ENCODE results near the gene HIVEP3. TPM values are rescaled to one million over a fixed set of nuclear protein-coding genes. Genes with fewer than 3 reads are reported as not detected.

The HIVEP3 gene
- total and polyA plus RNA-seq, 2 of the 13 experiments (the other 11 are each of a cell fraction or from before 2014, with no cell fraction given), result 0.05 TPM; not detected in 1

DNA sequence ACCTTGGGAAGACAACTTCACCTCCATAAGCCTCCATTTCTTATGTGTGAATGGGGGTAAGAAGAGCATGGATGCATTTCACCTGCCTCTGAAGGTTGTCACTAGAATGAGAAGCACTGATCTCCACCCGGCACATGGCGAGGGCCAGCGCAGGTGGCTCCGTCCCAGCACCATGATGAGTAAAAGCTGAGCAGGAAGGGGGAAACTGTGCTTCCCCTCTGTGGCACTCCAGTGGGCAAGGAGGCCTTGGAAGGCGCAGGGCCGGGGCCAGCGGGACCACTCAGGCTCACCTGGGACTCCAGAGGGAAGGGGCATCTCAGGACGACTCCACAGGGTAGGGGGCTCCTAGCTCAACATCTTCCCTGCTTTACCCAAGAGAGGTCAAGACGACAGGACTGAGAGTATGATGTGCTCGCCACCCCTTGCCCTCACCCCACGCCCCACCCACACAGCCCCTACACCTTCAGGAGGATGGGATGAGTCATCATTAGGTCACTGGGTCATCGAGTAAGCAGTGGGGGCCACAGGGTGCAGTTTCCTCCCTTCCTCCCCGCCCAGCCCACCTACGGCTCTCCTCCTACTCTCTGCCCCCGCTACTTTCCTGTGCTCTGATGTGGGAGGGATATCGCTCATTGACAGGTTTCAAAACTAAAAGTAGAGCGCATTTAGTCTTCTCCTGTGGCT, 112.1 kb downstream of the HIVEP3 start (continued):
- TF ChIP-seq, protein P1, sequence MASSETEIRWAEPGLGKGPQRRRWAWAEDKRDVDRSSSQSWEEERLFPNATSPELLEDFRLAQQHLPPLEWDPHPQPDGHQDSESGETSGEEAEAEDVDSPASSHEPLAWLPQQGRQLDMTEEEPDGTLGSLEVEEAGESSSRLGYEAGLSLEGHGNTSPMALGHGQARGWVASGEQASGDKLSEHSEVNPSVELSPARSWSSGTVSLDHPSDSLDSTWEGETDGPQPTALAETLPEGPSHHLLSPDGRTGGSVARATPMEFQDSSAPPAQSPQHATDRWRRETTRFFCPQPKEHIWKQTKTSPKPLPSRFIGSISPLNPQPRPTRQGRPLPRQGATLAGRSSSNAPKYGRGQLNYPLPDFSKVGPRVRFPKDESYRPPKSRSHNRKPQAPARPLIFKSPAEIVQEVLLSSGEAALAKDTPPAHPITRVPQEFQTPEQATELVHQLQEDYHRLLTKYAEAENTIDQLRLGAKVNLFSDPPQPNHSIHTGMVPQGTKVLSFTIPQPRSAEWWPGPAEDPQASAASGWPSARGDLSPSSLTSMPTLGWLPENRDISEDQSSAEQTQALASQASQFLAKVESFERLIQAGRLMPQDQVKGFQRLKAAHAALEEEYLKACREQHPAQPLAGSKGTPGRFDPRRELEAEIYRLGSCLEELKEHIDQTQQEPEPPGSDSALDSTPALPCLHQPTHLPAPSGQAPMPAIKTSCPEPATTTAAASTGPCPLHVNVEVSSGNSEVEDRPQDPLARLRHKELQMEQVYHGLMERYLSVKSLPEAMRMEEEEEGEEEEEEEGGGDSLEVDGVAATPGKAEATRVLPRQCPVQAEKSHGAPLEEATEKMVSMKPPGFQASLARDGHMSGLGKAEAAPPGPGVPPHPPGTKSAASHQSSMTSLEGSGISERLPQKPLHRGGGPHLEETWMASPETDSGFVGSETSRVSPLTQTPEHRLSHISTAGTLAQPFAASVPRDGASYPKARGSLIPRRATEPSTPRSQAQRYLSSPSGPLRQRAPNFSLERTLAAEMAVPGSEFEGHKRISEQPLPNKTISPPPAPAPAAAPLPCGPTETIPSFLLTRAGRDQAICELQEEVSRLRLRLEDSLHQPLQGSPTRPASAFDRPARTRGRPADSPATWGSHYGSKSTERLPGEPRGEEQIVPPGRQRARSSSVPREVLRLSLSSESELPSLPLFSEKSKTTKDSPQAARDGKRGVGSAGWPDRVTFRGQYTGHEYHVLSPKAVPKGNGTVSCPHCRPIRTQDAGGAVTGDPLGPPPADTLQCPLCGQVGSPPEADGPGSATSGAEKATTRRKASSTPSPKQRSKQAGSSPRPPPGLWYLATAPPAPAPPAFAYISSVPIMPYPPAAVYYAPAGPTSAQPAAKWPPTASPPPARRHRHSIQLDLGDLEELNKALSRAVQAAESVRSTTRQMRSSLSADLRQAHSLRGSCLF (CRISPR knock-in tag; IDR thresholded peaks at IDR 0.05; ENCODE audit: borderline replicate concordance), result no peak
- TF ChIP-seq RBFOX2 (IDR thresholded peaks at IDR 0.05; ENCODE audit: low read depth, low read length) (no peak), MTF2 (CRISPR knock-in tag; IDR thresholded peaks at IDR 0.05; ENCODE audit: borderline replicate concordance) (no peak)
- TF ChIP-seq, protein P2, sequence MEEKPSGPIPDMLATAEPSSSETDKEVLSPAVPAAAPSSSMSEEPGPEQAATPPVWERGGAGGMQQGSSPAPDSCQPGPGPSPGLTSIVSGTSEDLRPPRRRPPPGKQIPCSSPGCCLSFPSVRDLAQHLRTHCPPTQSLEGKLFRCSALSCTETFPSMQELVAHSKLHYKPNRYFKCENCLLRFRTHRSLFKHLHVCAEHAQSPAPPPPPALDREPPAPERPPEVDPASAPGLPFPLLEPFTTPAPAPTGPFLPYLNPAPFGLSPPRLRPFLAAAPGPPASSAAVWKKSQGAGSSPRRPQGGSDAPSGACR (CRISPR knock-in tag; IDR thresholded peaks at IDR 0.05), result no peak
- TF ChIP-seq, protein P3, sequence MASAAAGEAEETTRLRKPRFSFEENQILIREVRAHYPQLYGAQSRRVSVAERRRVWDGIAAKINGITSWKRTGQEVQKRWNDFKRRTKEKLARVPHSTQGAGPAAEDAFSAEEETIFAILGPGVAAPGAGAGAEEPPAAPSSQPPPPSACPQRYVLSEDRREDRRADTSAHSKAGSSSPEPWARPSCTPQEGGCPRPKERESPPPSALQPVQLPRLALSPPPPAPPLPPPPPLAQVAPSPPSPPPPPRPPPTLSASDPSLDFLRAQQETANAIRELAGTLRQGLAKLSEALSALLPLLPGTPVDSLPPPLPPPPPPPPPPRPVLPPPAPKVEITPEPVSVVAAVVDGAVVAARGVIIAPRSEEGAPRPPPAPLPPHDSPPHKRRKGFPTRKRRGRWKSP (CRISPR knock-in tag; IDR thresholded peaks at IDR 0.05), result no peak

Measured in HepG2 (cell line).